H1 (cell line): ENCODE data around the gene EPN3. TPM values are rescaled to one million over a fixed set of nuclear protein-coding genes. Genes with fewer than 3 reads are reported as not detected.

Source experiments
- CTCF ChIA-PET: fragments of 300-600 bp; sonication (Branson Sonifier 250); formaldehyde crosslinking; loops from one replicate; lab custom pipeline; 2021; ENCODE audit not compliant: partially characterized antibody; lab: Charles Lee
- POLR2A ChIA-PET: fragments of 300-600 bp; sonication (Branson Sonifier 250); formaldehyde crosslinking; loops from one replicate; lab custom pipeline; 2021; ENCODE audit warnings: inconsistent platforms; ENCODE audit not compliant: partially characterized antibody; lab: Charles Lee
- DNase-seq, 2 experiments: peaks; one replicate each; pipeline versions ENCODE4 v3.0.0 to v3.0.0-alpha.2; 2010 to 2022; ENCODE audit warnings: low spot score in 2 of 2, low read depth in 1 of 2, mixed read lengths in 1 of 2
- FAIRE-seq: peaks from 2 replicates; lab custom pipeline; 2011; peaks lifted over from hg19 to GRCh38; lab: Jason Lieb, UNC
- H2AFZ ChIP-seq: 2 replicates; pipeline ENCODE4 v1.8.1; 2012; ENCODE audit warnings: low read length, inconsistent platforms
- H2AK5ac ChIP-seq: 2 replicates; pipeline ENCODE4 v1.6.1; 2013; ENCODE audit warnings: low read depth, low read length
- H2BK120ac ChIP-seq: replicated peaks from 2 replicates; pipeline ENCODE3; 2013; ENCODE audit warnings: low read depth, low read length, inconsistent platforms
- H2BK12ac ChIP-seq: 2 replicates; pipeline ENCODE4 v1.6.1; 2013; ENCODE audit warnings: low read depth, low read length
- H2BK15ac ChIP-seq: 2 replicates; pipeline ENCODE4 v1.6.1; 2013; ENCODE audit warnings: low read length
- H2BK20ac ChIP-seq: 2 replicates; pipeline ENCODE4 v1.6.1; 2013; ENCODE audit warnings: low read length
- H2BK5ac ChIP-seq: 2 replicates; pipeline ENCODE4 v1.6.1; 2013; ENCODE audit warnings: low read depth, low read length
- H3K14ac ChIP-seq: 2 replicates; pipeline ENCODE4 v1.6.1; 2013; ENCODE audit warnings: inconsistent platforms; ENCODE audit not compliant: insufficient read length
- H3K18ac ChIP-seq: 2 replicates; pipeline ENCODE4 v1.6.1; 2013; ENCODE audit warnings: low read length; ENCODE audit errors: extremely low read depth
- H3K23ac ChIP-seq: 2 replicates; pipeline ENCODE4 v1.6.1; 2013; ENCODE audit warnings: inconsistent platforms; ENCODE audit not compliant: insufficient read length
- H3K23me2 ChIP-seq: 2 replicates; pipeline ENCODE4 v1.6.1; 2013; ENCODE audit warnings: low read depth, low read length
- H3K27ac ChIP-seq: 2 replicates; pipeline ENCODE4 v1.6.1; 2011; ENCODE audit warnings: low read depth, low read length, inconsistent platforms
- H3K27me3 ChIP-seq, 4 experiments: replicated peaks in 1 of 4; 1 replicate in 1 of 4; 2 replicates in 3 of 4; pipeline versions ENCODE4 v1.6.1 to v1.8.1; 2011 to 2013; ENCODE audit warnings: low read length in 3 of 4, mild to moderate bottlenecking in 3 of 4, inconsistent platforms in 2 of 4, mixed read lengths in 2 of 4, moderate library complexity in 1 of 4; ENCODE audit not compliant: control insufficient read depth in 3 of 4, insufficient read depth in 3 of 4; ENCODE audit errors: extremely low read depth in 1 of 4
- H3K36me3 ChIP-seq, 4 experiments: 2 replicates each; pipeline versions ENCODE4 v1.6.1 to v1.8.1; 2011 to 2013; ENCODE audit warnings: mild to moderate bottlenecking in 4 of 4, low read length in 3 of 4, moderate library complexity in 2 of 4, control low read depth in 1 of 4, inconsistent platforms in 1 of 4; ENCODE audit not compliant: insufficient read depth in 4 of 4, control insufficient read depth in 2 of 4
- H3K4ac ChIP-seq: replicated peaks from 2 replicates; pipeline ENCODE3; 2013; ENCODE audit warnings: low read length, low read depth, mixed read lengths, inconsistent platforms; ENCODE audit not compliant: insufficient read length
- H3K4me1 ChIP-seq, 4 experiments: replicated peaks in 1 of 4; 1 replicate in 1 of 4; 2 replicates in 3 of 4; pipeline versions ENCODE4 v1.6.1 to v1.8.1; 2011 to 2013; ENCODE audit warnings: low read length in 3 of 4, inconsistent platforms in 2 of 4, mixed read lengths in 1 of 4; ENCODE audit not compliant: insufficient read depth in 4 of 4, control insufficient read depth in 3 of 4
- H3K4me2 ChIP-seq, 2 experiments: 2 replicates each; pipeline versions ENCODE4 v1.6.1 to v1.8.1; 2011 to 2013; ENCODE audit warnings: low read depth in 2 of 2, low read length in 2 of 2, control low read depth in 1 of 2, inconsistent platforms in 1 of 2, mild to moderate bottlenecking in 1 of 2; ENCODE audit not compliant: insufficient read depth in 1 of 2
- H3K4me3 ChIP-seq, 4 experiments: fragments of 200-600, 300-600 bp in 1 of 4; sonication (generic), shearing (Covaris generic), sonication (Bioruptor Twin) in 1 of 4; 2 replicates each; pipeline versions ENCODE4 v1.5.1 to v1.8.1; 2011 to 2016; ENCODE audit warnings: low read length in 4 of 4, low read depth in 3 of 4, control low read depth in 2 of 4, inconsistent platforms in 2 of 4, mild to moderate bottlenecking in 2 of 4, mixed read lengths in 1 of 4, moderate library complexity in 1 of 4; ENCODE audit not compliant: insufficient read depth in 2 of 4; ENCODE audit errors: extremely low read depth in 1 of 4
- H3K56ac ChIP-seq: replicated peaks from 2 replicates; pipeline ENCODE3; 2013; ENCODE audit warnings: low read depth, mild to moderate bottlenecking, mixed read lengths, low read length, inconsistent platforms; ENCODE audit not compliant: insufficient read length
- H3K79me1 ChIP-seq: 2 replicates; pipeline ENCODE4 v1.6.1; 2013; ENCODE audit warnings: low read depth, low read length, control low read depth
- H3K79me2 ChIP-seq, 2 experiments: 2 replicates each; pipeline versions ENCODE4 v1.6.1 to v1.8.1; 2012 to 2013; ENCODE audit warnings: low read length in 2 of 2, mild to moderate bottlenecking in 2 of 2, inconsistent platforms in 1 of 2; ENCODE audit not compliant: insufficient read depth in 2 of 2, control insufficient read depth in 1 of 2
- H3K9ac ChIP-seq, 4 experiments: replicated peaks in 1 of 4; 1 replicate in 1 of 4; 2 replicates in 3 of 4; pipeline versions ENCODE4 v1.6.1 to v1.8.1; 2011 to 2013; ENCODE audit warnings: low read depth in 3 of 4, low read length in 3 of 4, control low read depth in 2 of 4, mild to moderate bottlenecking in 2 of 4, moderate library complexity in 2 of 4, inconsistent platforms in 1 of 4; ENCODE audit errors: extremely low read depth in 1 of 4
- H3K9me3 ChIP-seq, 2 experiments: 2 replicates each; pipeline versions ENCODE4 v1.6.1 to v1.8.1; 2012 to 2013; ENCODE audit warnings: mild to moderate bottlenecking in 2 of 2, moderate library complexity in 2 of 2, control low read depth in 1 of 2, inconsistent platforms in 1 of 2, low read depth in 1 of 2, low read length in 1 of 2, mixed read lengths in 1 of 2; ENCODE audit not compliant: insufficient read depth in 2 of 2
- H4K20me1 ChIP-seq, 2 experiments: replicated peaks in 1 of 2; 2 replicates each; pipeline versions ENCODE3 to v1.8.1; 2011 to 2013; ENCODE audit warnings: inconsistent platforms in 2 of 2, low read length in 2 of 2, mild to moderate bottlenecking in 1 of 2; ENCODE audit not compliant: insufficient read depth in 2 of 2, control insufficient read depth in 1 of 2
- H4K5ac ChIP-seq: 2 replicates; pipeline ENCODE4 v1.6.1; 2013; ENCODE audit warnings: low read length, low read depth, mixed read lengths, inconsistent platforms; ENCODE audit not compliant: insufficient read length
- H4K8ac ChIP-seq: 2 replicates; pipeline ENCODE4 v1.8.0; 2013; ENCODE audit warnings: mild to moderate bottlenecking, moderate library complexity, low read length, inconsistent platforms; ENCODE audit not compliant: insufficient read depth; ENCODE audit errors: extremely low read depth
- H4K91ac ChIP-seq: replicated peaks from 2 replicates; pipeline ENCODE3; 2013; ENCODE audit warnings: low read length, mixed read lengths, inconsistent platforms; ENCODE audit not compliant: insufficient read length
- CREB1 ChIP-seq: IDR thresholded peaks from 2 replicates; pipeline ENCODE4 v1.6.1; 2012; ENCODE audit warnings: inconsistent platforms
- KDM5A ChIP-seq: fragments of 200-600 bp; IDR thresholded peaks from 2 replicates; pipeline ENCODE4 v1.7.1; 2012; ENCODE audit warnings: mild to moderate bottlenecking, low read length, inconsistent platforms, mixed read lengths
- RAD21 ChIP-seq, 2 experiments: IDR thresholded peaks in 1 of 2; conservative IDR thresholded peaks in 1 of 2; 2 replicates each; pipeline ENCODE4 v1.6.1; 2011; ENCODE audit warnings: low read depth in 2 of 2, low read length in 2 of 2, improper control_type of control experiment in 1 of 2, inconsistent platforms in 1 of 2, mild to moderate bottlenecking in 1 of 2, moderate library complexity in 1 of 2
- WGBS, 2 experiments: shearing (Covaris generic) in 1 of 2; methylation state at CpG; one replicate each; pipeline versions ENCODE4 v1.1.6 to v1.1.7; 2013 to 2015; ENCODE audit warnings: low lambda C conversion rate in 2 of 2, mixed read lengths in 2 of 2, inconsistent platforms in 1 of 2, low coverage in 1 of 2, missing lambda C conversion rate in 1 of 2; ENCODE audit not compliant: insufficient replicate concordance in 2 of 2, insufficient coverage in 1 of 2, insufficient read length in 1 of 2; ENCODE audit errors: extremely low coverage in 1 of 2, missing lambda C conversion rate in 1 of 2; 5-methylcytosine and 5-hydroxymethylcytosine counted together
- polyA plus RNA-seq, 7 experiments: library from polyadenylated mRNA; depleted of rRNA in 3 of 7; stranded (reverse) in 5 of 7; unstranded in 2 of 7; fragments of >200 nt in 5 of 7; fragments of 200-250 nt in 2 of 7; gene quantifications; 1 replicate in 5 of 7; 2 replicates in 1 of 7; 4 replicates in 1 of 7; pipeline versions ENCODE4 v1.2.1 to v1.2.3, GENCODE V29; 2011 to 2013; ENCODE audit warnings: missing spikeins in 2 of 7, mixed read lengths in 2 of 7
- total RNA-seq: library from RNA; stranded (reverse); fragmentation: NEBNext Ultra II Directional; extraction: Animal tissue kit (Norgen Biotek cat#: 25700); gene quantifications from 2 replicates; pipeline ENCODE4 v1.2.1, GENCODE V29; 2021
- TF ChIP-seq, protein P1 (sequence below): IDR thresholded peaks from 2 replicates; pipeline ENCODE4 v1.6.1; 2012; ENCODE audit warnings: inconsistent platforms
- TF ChIP-seq, protein P2 (sequence below), 3 experiments: IDR thresholded peaks; 1 replicate in 2 of 3; 2 replicates in 1 of 3; pipeline versions ENCODE4 v1.5.1 to v1.6.1; 2011; ENCODE audit warnings: low read length in 3 of 3, mild to moderate bottlenecking in 3 of 3, inconsistent platforms in 2 of 3, low read depth in 1 of 3, moderate library complexity in 1 of 3; ENCODE audit not compliant: insufficient read depth in 1 of 3; ENCODE audit errors: control extremely low read depth in 1 of 3
- TF ChIP-seq, protein P3 (sequence below): IDR thresholded peaks from 2 replicates; pipeline ENCODE4 v1.6.1; 2012; ENCODE audit warnings: inconsistent platforms

The EPN3 gene
- total and polyA plus RNA-seq, 2 of the 8 experiments (the other 6 are each of a cell fraction or from before 2014, with no cell fraction given), result 6.7 to 7.9 TPM

DNA sequence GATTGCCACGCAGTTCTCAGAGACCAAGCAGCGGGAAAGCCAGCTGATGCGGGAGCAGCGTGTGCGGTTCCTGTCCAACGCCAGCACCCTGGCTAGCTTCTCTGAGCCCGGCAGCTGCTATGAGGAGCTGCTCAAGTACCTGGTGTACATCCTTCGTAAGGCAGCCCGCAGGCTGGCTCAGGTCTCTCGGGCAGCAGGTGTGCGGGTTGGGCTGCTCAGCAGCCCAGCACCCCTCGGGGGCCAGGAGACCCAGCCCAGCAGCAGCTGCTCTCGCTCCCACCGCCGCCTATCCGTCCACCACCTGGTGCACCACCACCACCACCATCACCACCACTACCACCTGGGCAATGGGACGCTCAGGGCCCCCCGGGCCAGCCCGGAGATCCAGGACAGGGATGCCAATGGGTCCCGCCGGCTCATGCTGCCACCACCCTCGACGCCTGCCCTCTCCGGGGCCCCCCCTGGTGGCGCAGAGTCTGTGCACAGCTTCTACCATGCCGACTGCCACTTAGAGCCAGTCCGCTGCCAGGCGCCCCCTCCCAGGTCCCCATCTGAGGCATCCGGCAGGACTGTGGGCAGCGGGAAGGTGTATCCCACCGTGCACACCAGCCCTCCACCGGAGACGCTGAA is 43.2 kb downstream of the EPN3 start:
- DNase-seq (peak in 1 of 2 experiments; percentile 73), FAIRE-seq (no peak)
- no peak overlapping the region for H2BK15ac ChIP-seq
- no peak overlapping the region for H3K23ac ChIP-seq
- no peak overlapping the region; the same call in 1 of the 2 replicates for H4K8ac ChIP-seq
- no peak overlapping the region for H4K91ac ChIP-seq
- no peak overlapping the region for H3K27ac ChIP-seq
- no peaks in the 10 kb centered on the region for H3K79me2 ChIP-seq
- POLR2A ChIA-PET, result interaction anchor here (1.6 to 2.2 kb wide), 2 partner anchors 9 to 14 kb away, joined by 3 to 6 read pairs; no protein-coding TSS in a partner anchor
- H3K18ac ChIP-seq, result no peak overlapping the region
- H3K14ac ChIP-seq, result no peak overlapping the region
- H3K9me3 ChIP-seq, result no peaks in the 10 kb centered on the region
- no peak overlapping the region for H3K4ac ChIP-seq
- no peak overlapping the region for H4K5ac ChIP-seq
- no peak overlapping the region for H2BK12ac ChIP-seq
- H3K4me3 ChIP-seq, result no peak overlapping the region
- peaks cover 0 to 8% (median 5%) of the 10 kb centered on the region in 4 experiments; a peak in 4 of 7 replicates for H3K4me1 ChIP-seq
- no peak overlapping the region for H2BK20ac ChIP-seq
- CTCF ChIA-PET, result interaction anchor here (1.0 to 5.0 kb wide), 23 partner anchors 9 to 119 kb away, joined by 3 to 45 read pairs (median 5); partner anchors contain the start of gene CACNA1G
- H2AK5ac ChIP-seq, result no peak overlapping the region
- TF ChIP-seq, protein P1, sequence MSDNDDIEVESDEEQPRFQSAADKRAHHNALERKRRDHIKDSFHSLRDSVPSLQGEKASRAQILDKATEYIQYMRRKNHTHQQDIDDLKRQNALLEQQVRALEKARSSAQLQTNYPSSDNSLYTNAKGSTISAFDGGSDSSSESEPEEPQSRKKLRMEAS, result peak; percentile 72
- peak in 1 of 2 experiments; percentile 31; a peak in 3 of 4 replicates for TF ChIP-seq RAD21 (IDR thresholded peaks at IDR 0.05 in 1 of 2, conservative IDR thresholded peaks at IDR 0.05 in 1 of 2; ENCODE audit: low read depth in 2 of 2, low read length in 2 of 2)
- TF ChIP-seq KDM5A, result no peak
- no peak for TF ChIP-seq CREB1
- TF ChIP-seq, protein P2, sequence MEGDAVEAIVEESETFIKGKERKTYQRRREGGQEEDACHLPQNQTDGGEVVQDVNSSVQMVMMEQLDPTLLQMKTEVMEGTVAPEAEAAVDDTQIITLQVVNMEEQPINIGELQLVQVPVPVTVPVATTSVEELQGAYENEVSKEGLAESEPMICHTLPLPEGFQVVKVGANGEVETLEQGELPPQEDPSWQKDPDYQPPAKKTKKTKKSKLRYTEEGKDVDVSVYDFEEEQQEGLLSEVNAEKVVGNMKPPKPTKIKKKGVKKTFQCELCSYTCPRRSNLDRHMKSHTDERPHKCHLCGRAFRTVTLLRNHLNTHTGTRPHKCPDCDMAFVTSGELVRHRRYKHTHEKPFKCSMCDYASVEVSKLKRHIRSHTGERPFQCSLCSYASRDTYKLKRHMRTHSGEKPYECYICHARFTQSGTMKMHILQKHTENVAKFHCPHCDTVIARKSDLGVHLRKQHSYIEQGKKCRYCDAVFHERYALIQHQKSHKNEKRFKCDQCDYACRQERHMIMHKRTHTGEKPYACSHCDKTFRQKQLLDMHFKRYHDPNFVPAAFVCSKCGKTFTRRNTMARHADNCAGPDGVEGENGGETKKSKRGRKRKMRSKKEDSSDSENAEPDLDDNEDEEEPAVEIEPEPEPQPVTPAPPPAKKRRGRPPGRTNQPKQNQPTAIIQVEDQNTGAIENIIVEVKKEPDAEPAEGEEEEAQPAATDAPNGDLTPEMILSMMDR (IDR thresholded peaks at IDR 0.05; ENCODE audit: control extremely low read depth in 1 of 3, insufficient read depth in 1 of 3, low read depth in 1 of 3, low read length in 3 of 3), result peak; percentile 29 to 36 (median 36); a peak in 3 of 4 replicates
- TF ChIP-seq, protein P3, sequence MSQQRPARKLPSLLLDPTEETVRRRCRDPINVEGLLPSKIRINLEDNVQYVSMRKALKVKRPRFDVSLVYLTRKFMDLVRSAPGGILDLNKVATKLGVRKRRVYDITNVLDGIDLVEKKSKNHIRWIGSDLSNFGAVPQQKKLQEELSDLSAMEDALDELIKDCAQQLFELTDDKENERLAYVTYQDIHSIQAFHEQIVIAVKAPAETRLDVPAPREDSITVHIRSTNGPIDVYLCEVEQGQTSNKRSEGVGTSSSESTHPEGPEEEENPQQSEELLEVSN, result peak; percentile 75
- no peak overlapping the region for H3K56ac ChIP-seq
- H2BK120ac ChIP-seq, result no peak overlapping the region
- no peaks in the 10 kb centered on the region for H3K79me1 ChIP-seq
- no peak overlapping the region for H2BK5ac ChIP-seq
- H3K4me2 ChIP-seq, result no peak overlapping the region
- H3K36me3 ChIP-seq, result peaks cover 0 to 3% (median 0%) of the 10 kb centered on the region in 4 experiments; a peak in 1 of 8 replicates
- 83% methylated on average over 33 of the region's 33 CpGs; no CpG with 5 or more reads in 1 of the 2 experiments for WGBS, 2 experiments
- peaks cover 2 to 5% of the 10 kb centered on the region in 2 experiments for H4K20me1 ChIP-seq
- H3K27me3 ChIP-seq, result no peaks in the 10 kb centered on the region
- H3K23me2 ChIP-seq, result 0 out of 2 replicates have a peak, but pooled peaks cover 3% of the 10 kb centered on the region
- no peak overlapping the region for H3K9ac ChIP-seq
- no peak overlapping the region for H2AFZ ChIP-seq
